ENCODE data around the gene SERPINI1.

Gene SERPINI1

DNA sequence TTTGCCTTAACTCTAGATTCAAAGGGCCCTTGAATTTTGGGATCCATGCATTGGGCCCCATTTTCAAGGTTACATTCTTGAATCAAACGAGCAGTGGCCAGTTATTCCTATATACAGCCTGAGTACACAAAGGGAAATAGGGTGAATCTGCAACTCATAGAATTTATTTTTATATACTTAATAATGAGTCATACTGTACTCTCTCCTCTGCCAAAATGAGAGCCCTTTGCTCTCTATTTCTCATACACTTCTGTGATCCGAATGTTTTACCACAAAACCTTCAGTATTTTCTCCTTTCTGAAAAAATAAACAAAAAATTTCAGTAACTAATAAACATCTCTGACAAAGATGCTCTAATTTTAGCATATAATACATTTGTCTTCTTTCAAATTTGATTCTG is 116.7 kb downstream of the SERPINI1 start:
- POLR2A ChIA-PET: no interaction called here

GRCh38 chr3:167854063-167854462 is 118.5 kb downstream of the SERPINI1 start:
- CTCF ChIA-PET: interaction anchor here (1.0 kb wide), 1 partner anchor 28 kb away, joined by 3 read pairs; no protein-coding TSS in a partner anchor
- TF ChIP-seq, protein P1, sequence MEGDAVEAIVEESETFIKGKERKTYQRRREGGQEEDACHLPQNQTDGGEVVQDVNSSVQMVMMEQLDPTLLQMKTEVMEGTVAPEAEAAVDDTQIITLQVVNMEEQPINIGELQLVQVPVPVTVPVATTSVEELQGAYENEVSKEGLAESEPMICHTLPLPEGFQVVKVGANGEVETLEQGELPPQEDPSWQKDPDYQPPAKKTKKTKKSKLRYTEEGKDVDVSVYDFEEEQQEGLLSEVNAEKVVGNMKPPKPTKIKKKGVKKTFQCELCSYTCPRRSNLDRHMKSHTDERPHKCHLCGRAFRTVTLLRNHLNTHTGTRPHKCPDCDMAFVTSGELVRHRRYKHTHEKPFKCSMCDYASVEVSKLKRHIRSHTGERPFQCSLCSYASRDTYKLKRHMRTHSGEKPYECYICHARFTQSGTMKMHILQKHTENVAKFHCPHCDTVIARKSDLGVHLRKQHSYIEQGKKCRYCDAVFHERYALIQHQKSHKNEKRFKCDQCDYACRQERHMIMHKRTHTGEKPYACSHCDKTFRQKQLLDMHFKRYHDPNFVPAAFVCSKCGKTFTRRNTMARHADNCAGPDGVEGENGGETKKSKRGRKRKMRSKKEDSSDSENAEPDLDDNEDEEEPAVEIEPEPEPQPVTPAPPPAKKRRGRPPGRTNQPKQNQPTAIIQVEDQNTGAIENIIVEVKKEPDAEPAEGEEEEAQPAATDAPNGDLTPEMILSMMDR (IDR thresholded peaks at IDR 0.05; ENCODE audit: insufficient read depth, low read length, missing control alignments): no peak
- no peak for DNase-seq (ENCODE audit: low read depth, low spot score)
- POLR2A ChIA-PET: no interaction called here
- no peak overlapping the region for H3K4me3 ChIP-seq (ENCODE audit: low read depth, low read length)

More for the DNA sequence above, 116.7 kb downstream of the SERPINI1 start:
- no peak overlapping the region for H3K4me3 ChIP-seq (ENCODE audit: low read depth, low read length)
- no peak for DNase-seq (ENCODE audit: low read depth, low spot score)
- CTCF ChIA-PET: no interaction called here
- TF ChIP-seq, protein P1 (IDR thresholded peaks at IDR 0.05; ENCODE audit: insufficient read depth, low read length, missing control alignments): no peak

DNA sequence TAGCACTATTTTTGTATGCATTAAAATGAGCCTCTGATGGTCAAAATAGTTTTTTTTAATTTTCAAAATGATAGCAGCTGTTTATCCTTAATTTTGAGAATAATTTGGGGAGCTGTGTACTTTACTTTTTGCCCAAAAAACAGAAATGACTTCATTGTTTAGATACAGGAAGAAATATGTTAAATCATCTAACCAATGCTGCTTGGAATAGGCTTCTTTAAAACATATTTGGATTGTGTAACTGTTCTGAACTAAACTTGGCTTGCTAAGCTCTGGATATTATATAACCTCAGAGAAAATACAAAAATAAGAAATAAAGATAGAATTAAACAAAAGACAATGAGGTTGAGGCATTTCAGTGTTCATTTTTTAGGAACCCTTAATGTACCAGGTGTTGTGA is 119.3 kb downstream of the SERPINI1 start:
- DNase-seq (ENCODE audit: low read depth, low spot score): no peak
- H3K4me3 ChIP-seq (ENCODE audit: low read depth, low read length): no peak overlapping the region
- ChIA-PET CTCF (interaction anchor here (1.0 kb wide), 1 partner anchor 28 kb away, joined by 3 read pairs; no protein-coding TSS in a partner anchor), POLR2A (no interaction called here)
- TF ChIP-seq, protein P1 (IDR thresholded peaks at IDR 0.05; ENCODE audit: insufficient read depth, low read length, missing control alignments): no peak

GRCh38 chr3:167855306-167855705 is 119.8 kb downstream of the SERPINI1 start:
- no peak for DNase-seq (ENCODE audit: low read depth, low spot score)
- POLR2A ChIA-PET: no interaction called here
- CTCF ChIA-PET: interaction anchor here (1.0 kb wide), 1 partner anchor 27 kb away, joined by 3 read pairs; no protein-coding TSS in a partner anchor

GRCh38 chr3:167858865-167859264 is 123.3 kb downstream of the SERPINI1 start:
- H3K4me3 ChIP-seq (ENCODE audit: low read depth, low read length): no peak overlapping the region
- DNase-seq (ENCODE audit: low read depth, low spot score): no peak
- ChIA-PET CTCF (interaction anchor here (0.9 kb wide), 1 partner anchor 13 kb away, joined by 3 read pairs; no protein-coding TSS in a partner anchor), POLR2A (no interaction called here)
- TF ChIP-seq, protein P1 (IDR thresholded peaks at IDR 0.05; ENCODE audit: insufficient read depth, low read length, missing control alignments): no peak

More at GRCh38 chr3:167855306-167855705, 119.8 kb downstream of the SERPINI1 start:
- TF ChIP-seq, protein P1 (IDR thresholded peaks at IDR 0.05; ENCODE audit: insufficient read depth, low read length, missing control alignments): no peak
- H3K4me3 ChIP-seq (ENCODE audit: low read depth, low read length): no peak overlapping the region

DNA sequence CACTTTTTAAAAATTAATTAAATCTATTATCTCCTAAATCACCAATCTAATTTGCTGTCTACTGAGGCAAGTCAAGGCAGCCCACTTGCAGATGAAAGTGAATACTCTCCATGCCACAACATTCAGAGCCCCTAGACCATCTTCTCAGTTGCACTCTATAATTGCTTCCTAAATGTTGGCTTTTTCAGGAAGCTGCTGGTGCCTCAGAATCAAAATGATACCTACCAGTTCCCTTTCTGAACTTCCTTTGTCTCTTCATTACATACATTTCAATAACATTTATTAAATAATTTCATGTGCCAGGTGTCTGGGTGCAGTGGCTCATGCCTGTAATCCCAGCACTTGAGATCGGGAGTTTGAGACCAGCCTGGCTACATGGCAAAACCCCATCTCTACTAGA is 124.1 kb downstream of the SERPINI1 start:
- POLR2A ChIA-PET: no interaction called here
- H3K4me3 ChIP-seq (ENCODE audit: low read depth, low read length): no peak overlapping the region
- CTCF ChIA-PET: interaction anchor here (0.9 kb wide), 1 partner anchor 13 kb away, joined by 3 read pairs; no protein-coding TSS in a partner anchor
- TF ChIP-seq, protein P1 (IDR thresholded peaks at IDR 0.05; ENCODE audit: insufficient read depth, low read length, missing control alignments): no peak
- DNase-seq (ENCODE audit: low read depth, low spot score): no peak

All from AG04449 (cell line).